ENCODE results near the gene LIPT2. TPM values are rescaled to one million over a fixed set of nuclear protein-coding genes. Genes with fewer than 3 reads are reported as not detected.

Gene LIPT2
- total and polyA plus RNA-seq, 10 of the 15 experiments (the other 5 are each of a cell fraction or from before 2014, with no cell fraction given) = 0.69 to 7.5 (median 3.8) TPM

DNA sequence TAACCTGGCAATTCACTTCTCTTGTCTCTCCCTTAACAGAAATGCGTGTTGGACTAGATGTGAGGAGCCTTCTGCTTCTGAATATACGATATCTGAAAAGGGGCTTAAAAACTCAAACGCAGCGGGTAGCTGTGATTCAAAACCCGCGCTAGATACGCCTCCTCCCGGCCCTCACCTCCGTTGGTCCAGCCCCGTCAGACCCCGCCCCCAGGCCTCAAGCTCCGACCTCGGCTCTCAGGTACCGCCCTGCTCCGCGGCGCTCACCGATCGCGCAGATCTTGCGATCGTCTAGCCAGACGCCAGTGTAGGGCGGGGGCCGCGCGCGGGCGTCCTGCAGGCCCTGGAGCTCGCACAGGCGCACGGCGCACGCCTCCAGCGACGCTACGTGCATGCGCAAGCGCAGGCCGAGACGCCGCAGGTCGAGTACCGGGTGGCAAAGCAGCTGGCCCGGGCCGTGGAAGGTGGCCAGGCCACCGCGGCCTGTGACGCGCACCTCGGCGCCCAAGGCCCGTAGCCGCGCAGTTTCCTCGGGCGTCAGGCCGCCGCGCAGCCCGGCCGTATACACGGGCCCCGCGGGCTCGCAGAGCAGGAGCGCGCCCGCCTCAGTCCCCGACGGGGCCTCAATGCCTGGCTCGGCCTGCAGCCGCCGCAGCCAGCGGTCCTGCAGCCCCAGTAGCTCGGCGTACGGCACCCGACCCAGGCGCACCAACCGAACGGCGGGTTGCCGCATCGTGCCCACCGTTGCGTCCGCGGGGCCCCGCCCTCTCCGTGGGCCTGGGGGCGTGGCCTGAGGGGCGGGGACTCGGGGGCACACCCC lies at the start of gene LIPT2 (continued):
- peak; percentile 87 for TF ChIP-seq CREM (IDR thresholded peaks at IDR 0.05; ENCODE audit: low read depth)
- TF ChIP-seq, protein P1, sequence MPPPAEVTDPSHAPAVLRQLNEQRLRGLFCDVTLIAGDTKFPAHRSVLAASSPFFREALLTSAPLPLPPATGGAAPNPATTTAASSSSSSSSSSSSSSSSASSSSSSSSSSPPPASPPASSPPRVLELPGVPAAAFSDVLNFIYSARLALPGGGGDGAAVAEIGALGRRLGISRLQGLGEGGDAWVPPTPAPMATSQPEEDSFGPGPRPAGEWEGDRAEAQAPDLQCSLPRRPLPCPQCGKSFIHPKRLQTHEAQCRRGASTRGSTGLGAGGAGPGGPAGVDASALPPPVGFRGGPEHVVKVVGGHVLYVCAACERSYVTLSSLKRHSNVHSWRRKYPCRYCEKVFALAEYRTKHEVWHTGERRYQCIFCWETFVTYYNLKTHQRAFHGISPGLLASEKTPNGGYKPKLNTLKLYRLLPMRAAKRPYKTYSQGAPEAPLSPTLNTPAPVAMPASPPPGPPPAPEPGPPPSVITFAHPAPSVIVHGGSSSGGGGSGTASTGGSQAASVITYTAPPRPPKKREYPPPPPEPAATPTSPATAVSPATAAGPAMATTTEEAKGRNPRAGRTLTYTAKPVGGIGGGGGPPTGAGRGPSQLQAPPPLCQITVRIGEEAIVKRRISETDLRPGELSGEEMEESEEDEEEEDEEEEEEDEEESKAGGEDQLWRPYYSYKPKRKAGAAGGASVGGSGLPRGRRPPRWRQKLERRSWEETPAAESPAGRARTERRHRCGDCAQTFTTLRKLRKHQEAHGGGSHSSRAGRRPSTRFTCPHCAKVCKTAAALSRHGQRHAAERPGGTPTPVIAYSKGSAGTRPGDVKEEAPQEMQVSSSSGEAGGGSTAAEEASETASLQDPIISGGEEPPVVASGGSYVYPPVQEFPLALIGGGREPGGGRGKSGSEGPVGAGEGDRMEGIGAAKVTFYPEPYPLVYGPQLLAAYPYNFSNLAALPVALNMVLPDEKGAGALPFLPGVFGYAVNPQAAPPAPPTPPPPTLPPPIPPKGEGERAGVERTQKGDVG (CRISPR knock-in tag; IDR thresholded peaks at IDR 0.05) = no peak
- TF ChIP-seq, protein P2, sequence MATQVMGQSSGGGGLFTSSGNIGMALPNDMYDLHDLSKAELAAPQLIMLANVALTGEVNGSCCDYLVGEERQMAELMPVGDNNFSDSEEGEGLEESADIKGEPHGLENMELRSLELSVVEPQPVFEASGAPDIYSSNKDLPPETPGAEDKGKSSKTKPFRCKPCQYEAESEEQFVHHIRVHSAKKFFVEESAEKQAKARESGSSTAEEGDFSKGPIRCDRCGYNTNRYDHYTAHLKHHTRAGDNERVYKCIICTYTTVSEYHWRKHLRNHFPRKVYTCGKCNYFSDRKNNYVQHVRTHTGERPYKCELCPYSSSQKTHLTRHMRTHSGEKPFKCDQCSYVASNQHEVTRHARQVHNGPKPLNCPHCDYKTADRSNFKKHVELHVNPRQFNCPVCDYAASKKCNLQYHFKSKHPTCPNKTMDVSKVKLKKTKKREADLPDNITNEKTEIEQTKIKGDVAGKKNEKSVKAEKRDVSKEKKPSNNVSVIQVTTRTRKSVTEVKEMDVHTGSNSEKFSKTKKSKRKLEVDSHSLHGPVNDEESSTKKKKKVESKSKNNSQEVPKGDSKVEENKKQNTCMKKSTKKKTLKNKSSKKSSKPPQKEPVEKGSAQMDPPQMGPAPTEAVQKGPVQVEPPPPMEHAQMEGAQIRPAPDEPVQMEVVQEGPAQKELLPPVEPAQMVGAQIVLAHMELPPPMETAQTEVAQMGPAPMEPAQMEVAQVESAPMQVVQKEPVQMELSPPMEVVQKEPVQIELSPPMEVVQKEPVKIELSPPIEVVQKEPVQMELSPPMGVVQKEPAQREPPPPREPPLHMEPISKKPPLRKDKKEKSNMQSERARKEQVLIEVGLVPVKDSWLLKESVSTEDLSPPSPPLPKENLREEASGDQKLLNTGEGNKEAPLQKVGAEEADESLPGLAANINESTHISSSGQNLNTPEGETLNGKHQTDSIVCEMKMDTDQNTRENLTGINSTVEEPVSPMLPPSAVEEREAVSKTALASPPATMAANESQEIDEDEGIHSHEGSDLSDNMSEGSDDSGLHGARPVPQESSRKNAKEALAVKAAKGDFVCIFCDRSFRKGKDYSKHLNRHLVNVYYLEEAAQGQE (IDR thresholded peaks at IDR 0.05; ENCODE audit: low read depth, low read length) = no peak
- peak; percentile 54; the same call in 1 of the 2 replicates for TF ChIP-seq NFXL1 (IDR thresholded peaks at IDR 0.05; ENCODE audit: borderline replicate concordance)
- TF ChIP-seq, protein P3, sequence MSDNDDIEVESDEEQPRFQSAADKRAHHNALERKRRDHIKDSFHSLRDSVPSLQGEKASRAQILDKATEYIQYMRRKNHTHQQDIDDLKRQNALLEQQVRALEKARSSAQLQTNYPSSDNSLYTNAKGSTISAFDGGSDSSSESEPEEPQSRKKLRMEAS (IDR thresholded peaks at IDR 0.05; ENCODE audit: low read depth, low read length) = no peak
- TF ChIP-seq, protein P4, sequence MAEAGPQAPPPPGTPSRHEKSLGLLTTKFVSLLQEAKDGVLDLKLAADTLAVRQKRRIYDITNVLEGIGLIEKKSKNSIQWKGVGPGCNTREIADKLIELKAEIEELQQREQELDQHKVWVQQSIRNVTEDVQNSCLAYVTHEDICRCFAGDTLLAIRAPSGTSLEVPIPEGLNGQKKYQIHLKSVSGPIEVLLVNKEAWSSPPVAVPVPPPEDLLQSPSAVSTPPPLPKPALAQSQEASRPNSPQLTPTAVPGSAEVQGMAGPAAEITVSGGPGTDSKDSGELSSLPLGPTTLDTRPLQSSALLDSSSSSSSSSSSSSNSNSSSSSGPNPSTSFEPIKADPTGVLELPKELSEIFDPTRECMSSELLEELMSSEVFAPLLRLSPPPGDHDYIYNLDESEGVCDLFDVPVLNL (IDR thresholded peaks at IDR 0.05; ENCODE audit: low read depth, low read length) = peak; percentile 92
- TF ChIP-seq SPI1 (IDR thresholded peaks at IDR 0.05; ENCODE audit: borderline replicate concordance, insufficient read depth, low read depth, low read length) = no peak
- no peak for TF ChIP-seq MYB (IDR thresholded peaks at IDR 0.05; ENCODE audit: borderline replicate concordance, low read depth, low read length)
- peak; percentile 71 to 92 for TF ChIP-seq SRF (IDR thresholded peaks at IDR 0.05; ENCODE audit: low read depth in 2 of 2, low read length in 2 of 2)
- no peak for TF ChIP-seq STAT3 (IDR thresholded peaks at IDR 0.05; ENCODE audit: low read depth, low read length)
- TF ChIP-seq KLF5 (IDR thresholded peaks at IDR 0.05; ENCODE audit: partially characterized antibody) = peak; percentile 92
- TF ChIP-seq NFYA (IDR thresholded peaks at IDR 0.05; ENCODE audit: borderline replicate concordance, low read depth, low read length) = no peak
- TF ChIP-seq MTA2 (IDR thresholded peaks at IDR 0.05; ENCODE audit: low read depth) = no peak
- TF ChIP-seq NRF1 (conservative IDR thresholded peaks at IDR 0.05; ENCODE audit: low read depth, low read length) = peak; percentile 89
- TF ChIP-seq IRF4 (IDR thresholded peaks at IDR 0.05; ENCODE audit: low read depth, low read length) = no peak
- no peak for TF ChIP-seq CEBPB (IDR thresholded peaks at IDR 0.05; ENCODE audit: borderline replicate concordance in 1 of 2, low read depth in 2 of 2, low read length in 2 of 2)
- TF ChIP-seq SUZ12 (IDR thresholded peaks at IDR 0.05; ENCODE audit: unreplicated experiment) = no peak
- peak; percentile 46; the same call in 1 of the 2 replicates for TF ChIP-seq TAF1 (IDR thresholded peaks at IDR 0.05; ENCODE audit: borderline replicate concordance, low read depth, low read length)
- peak; percentile 63; the same call in 1 of the 2 replicates for TF ChIP-seq NBN (IDR thresholded peaks at IDR 0.05)
- peak; percentile 89 for TF ChIP-seq BACH1 (IDR thresholded peaks at IDR 0.05; ENCODE audit: borderline replicate concordance)
- TF ChIP-seq KAT2A (conservative IDR thresholded peaks at IDR 0.05; ENCODE audit: control insufficient read depth, low read depth, low read length) = no peak

Data from GM12878 (cell line).